Endothelial cell of umbilical vein (primary cell): ENCODE results near the gene PCDH9.

Experiments used
- CTCF ChIP-seq, 2 donors: IDR thresholded peaks; 1 replicate in 1 of 2; 2 replicates in 1 of 2; pipeline ENCODE4 v1.5.1; 2011; ENCODE audit warnings: low read length in 2 of 2, mild to moderate bottlenecking in 2 of 2, moderate library complexity in 2 of 2, control low read depth in 1 of 2, inconsistent platforms in 1 of 2, low read depth in 1 of 2; ENCODE audit not compliant: insufficient read depth in 1 of 2; ENCODE audit errors: extremely low read depth in 1 of 2
- EZH2 ChIP-seq: IDR thresholded peaks from 2 replicates; pipeline ENCODE4 v1.6.1; 2012; ENCODE audit warnings: borderline replicate concordance, low read depth, mild to moderate bottlenecking, moderate library complexity, low read length, inconsistent platforms; ENCODE audit not compliant: severe bottlenecking
- FOS ChIP-seq: IDR thresholded peaks from 2 replicates; pipeline ENCODE4 v1.6.1; 2011; ENCODE audit warnings: mild to moderate bottlenecking, low read length, moderate library complexity, borderline replicate concordance; ENCODE audit not compliant: insufficient read depth
- GATA2 ChIP-seq: IDR thresholded peaks from 2 replicates; pipeline ENCODE4 v1.7.0; 2011; ENCODE audit warnings: low read depth, mild to moderate bottlenecking, moderate library complexity, mixed read lengths, low read length; ENCODE audit not compliant: insufficient read length, insufficient read depth
- JUN ChIP-seq: IDR thresholded peaks from 2 replicates; pipeline ENCODE4 v1.6.1; 2011; ENCODE audit warnings: borderline replicate concordance, low read depth; ENCODE audit not compliant: insufficient read length, insufficient read depth
- MAX ChIP-seq: IDR thresholded peaks from 2 replicates; pipeline ENCODE4 v1.6.1; 2011; ENCODE audit not compliant: insufficient read depth, insufficient read length
- MYC ChIP-seq: IDR thresholded peaks from one replicate; pipeline ENCODE4 v1.6.1; 2011; ENCODE audit warnings: mild to moderate bottlenecking, low read depth, low read length
- POLR2A ChIP-seq: IDR thresholded peaks from 2 replicates; pipeline ENCODE4 v1.6.1; 2012; ENCODE audit warnings: low read depth, mild to moderate bottlenecking, control low read depth, low read length
- POLR2AphosphoS5 ChIP-seq: IDR thresholded peaks from 2 replicates; pipeline ENCODE4 v1.6.1; 2012; ENCODE audit warnings: low read depth, mild to moderate bottlenecking, control low read depth, low read length, moderate library complexity; ENCODE audit not compliant: insufficient read depth

GRCh38 chr13:66567899-66568612, 662.1 kb downstream of the PCDH9 start:
- TF ChIP-seq MYC, result no peak
- no peak for TF ChIP-seq CTCF (IDR thresholded peaks at IDR 0.05; ENCODE audit: extremely low read depth in 1 of 2, insufficient read depth in 1 of 2, low read depth in 1 of 2, low read length in 2 of 2)
- TF ChIP-seq MAX, result no peak
- TF ChIP-seq POLR2AphosphoS5, result no peak
- TF ChIP-seq JUN, result no peak
- TF ChIP-seq FOS, result no peak
- no peak for TF ChIP-seq EZH2
- TF ChIP-seq POLR2A, result no peak
- no peak for TF ChIP-seq GATA2
